Ureter (tissue), 1 donor: Measurements from ENCODE around the gene CLTB. TPM values are rescaled to one million over a fixed set of nuclear protein-coding genes. Genes with fewer than 3 reads are reported as not detected.
"Not testable (repeated sequence)": the region's sequence is repeated elsewhere in the genome, so short reads cannot be mapped to it uniquely, and the experiment has no call there.

Experiments
- DNase-seq: peaks from one replicate; pipeline ENCODE4 v3.0.0-alpha.2; 2020; ENCODE audit warnings: low spot score
- total RNA-seq: library from RNA; stranded (reverse); gene quantifications from one replicate; pipeline ENCODE4 v1.2.4, GENCODE V29; 2023
- donor health status: DM: yes; HTN: yes; CAD: no.

CLTB gene
- total RNA-seq, 1 donor from 2014 or later, result 66.1 TPM

GRCh38 chr5:176426876-176427275, 10.5 kb upstream of the CLTB start:
- no peak for DNase-seq

GRCh38 chr5:176425791-176426190, 9.5 kb upstream of the CLTB start:
- no peak for DNase-seq

- no peak for DNase-seq
Measured at GRCh38 chr5:176425138-176425537, 8.8 kb upstream of the CLTB start.

- no peak for DNase-seq
Measured at GRCh38 chr5:176424181-176424580, 7.8 kb upstream of the CLTB start.

GRCh38 chr5:176420972-176421544, 4.7 kb upstream of the CLTB start:
- DNase-seq, result no peak

GRCh38 chr5:176420086-176420485, 3.7 kb upstream of the CLTB start:
- DNase-seq, result no peak

GRCh38 chr5:176418251-176418650, 1.9 kb upstream of the CLTB start:
- DNase-seq, result peak; percentile 59

GRCh38 chr5:176416965-176417364, 626 bp upstream of the CLTB start:
- no peak for DNase-seq

- no peak for DNase-seq
Measured at GRCh38 chr5:176415240-176415951, 943 bp downstream of the CLTB start.

GRCh38 chr5:176414704-176415103, 1.6 kb downstream of the CLTB start:
- no peak for DNase-seq

GRCh38 chr5:176413709-176414191, 2.6 kb downstream of the CLTB start:
- DNase-seq, result no peak

- DNase-seq, result no peak
Measured at GRCh38 chr5:176413255-176413565, 3.1 kb downstream of the CLTB start.

GRCh38 chr5:176412517-176413254, 3.7 kb downstream of the CLTB start:
- no peak for DNase-seq

GRCh38 chr5:176410486-176411180, 5.7 kb downstream of the CLTB start:
- no peak for DNase-seq

- no peak for DNase-seq
Measured at GRCh38 chr5:176409765-176410164, 6.6 kb downstream of the CLTB start.

GRCh38 chr5:176408590-176408989, 7.7 kb downstream of the CLTB start:
- DNase-seq, result no peak

GRCh38 chr5:176408252-176408573, 8.1 kb downstream of the CLTB start:
- not testable (repeated sequence) for DNase-seq

- no peak for DNase-seq
Measured at GRCh38 chr5:176407456-176408251, 8.7 kb downstream of the CLTB start.

GRCh38 chr5:176406436-176407052, 9.8 kb downstream of the CLTB start:
- no peak for DNase-seq

- no peak for DNase-seq
Measured at GRCh38 chr5:176405656-176406435, 10.5 kb downstream of the CLTB start.
